Calu3 (cell line): ENCODE measurements around the gene SOX14. TPM values are rescaled to one million over a fixed set of nuclear protein-coding genes. Genes with fewer than 3 reads are reported as not detected.

ENCODE experiments used
- Bru-seq: library from RNA; stranded (reverse); fragments of 400-500 nt; gene quantifications from one replicate; lab custom pipeline; 2021; lab: Mats Ljungman, UMichigan
- BruChase-seq, 2 experiments: library from RNA; stranded (reverse); fragments of 400-500 nt; gene quantifications; one replicate each; lab custom pipeline; 2021; lab: Mats Ljungman, UMichigan
- BruUV-seq: library from RNA; stranded (reverse); fragments of 400-500 nt; replicated peaks from 2 replicates; lab custom pipeline; 2021; lab: Mats Ljungman, UMichigan
- CTCF ChIA-PET: fragments of 300-600 bp; sonication (Branson Sonifier 250); formaldehyde crosslinking; loops from one replicate; lab custom pipeline; 2022; ENCODE audit warnings: antibody characterized with exemption; lab: Charles Lee
- DNase-seq: peaks from one replicate; pipeline ENCODE4 v3.0.0; 2022
- H3K27ac Mint-ChIP-seq: one replicate; pipeline ENCODE4 v1.8.0; 2022; ENCODE audit warnings: mixed read lengths; ENCODE audit not compliant: unreplicated experiment
- H3K27me3 Mint-ChIP-seq: one replicate; pipeline ENCODE4 v1.8.0; 2022; ENCODE audit warnings: mixed read lengths; ENCODE audit not compliant: unreplicated experiment
- H3K36me3 Mint-ChIP-seq: one replicate; pipeline ENCODE4 v1.8.0; 2022; ENCODE audit warnings: mild to moderate bottlenecking, moderate library complexity, mixed read lengths; ENCODE audit not compliant: insufficient read depth, unreplicated experiment
- H3K4me1 Mint-ChIP-seq: one replicate; pipeline ENCODE4 v1.8.0; 2022; ENCODE audit warnings: mild to moderate bottlenecking, low read depth, mixed read lengths; ENCODE audit not compliant: unreplicated experiment
- H3K4me3 Mint-ChIP-seq: one replicate; pipeline ENCODE4 v1.8.0; 2022; ENCODE audit warnings: mild to moderate bottlenecking, low read depth, moderate library complexity, mixed read lengths; ENCODE audit not compliant: unreplicated experiment
- H3K9me3 Mint-ChIP-seq: one replicate; pipeline ENCODE4 v1.8.0; 2022; ENCODE audit warnings: low read depth, mixed read lengths; ENCODE audit not compliant: unreplicated experiment
- intact Hi-C: fragments of 100-400 bp; cut with micrococcal nuclease; formaldehyde crosslinking; loops from one replicate; pipeline ENCODE4 v1.10.0; 2022; ENCODE audit not compliant: unreplicated experiment
- long read RNA-seq: library from polyadenylated mRNA; stranded (forward); transcript quantifications from one replicate; pipeline ENCODE4 v2.0.0, GENCODE V29; 2022
- total RNA-seq: library from RNA; stranded (reverse); gene quantifications from 2 replicates; pipeline ENCODE4 v1.2.3, GENCODE V29; 2022
- TF ChIP-seq, protein P1 (sequence below): fragments of 200-600 bp; IDR thresholded peaks from one replicate; pipeline ENCODE4 v1.8.0; 2022; ENCODE audit warnings: antibody characterized with exemption; ENCODE audit not compliant: unreplicated experiment

Gene SOX14
- total RNA-seq (not detected in 2 replicates), Bru-seq, nascent RNA (not detected), BruChase-seq, experiment 1, labeled RNA remaining after a 6-hour chase (not detected), BruChase-seq, experiment 2, labeled RNA remaining after a 2-hour chase (not detected)
- long read RNA-seq, result 0 reads

DNA sequence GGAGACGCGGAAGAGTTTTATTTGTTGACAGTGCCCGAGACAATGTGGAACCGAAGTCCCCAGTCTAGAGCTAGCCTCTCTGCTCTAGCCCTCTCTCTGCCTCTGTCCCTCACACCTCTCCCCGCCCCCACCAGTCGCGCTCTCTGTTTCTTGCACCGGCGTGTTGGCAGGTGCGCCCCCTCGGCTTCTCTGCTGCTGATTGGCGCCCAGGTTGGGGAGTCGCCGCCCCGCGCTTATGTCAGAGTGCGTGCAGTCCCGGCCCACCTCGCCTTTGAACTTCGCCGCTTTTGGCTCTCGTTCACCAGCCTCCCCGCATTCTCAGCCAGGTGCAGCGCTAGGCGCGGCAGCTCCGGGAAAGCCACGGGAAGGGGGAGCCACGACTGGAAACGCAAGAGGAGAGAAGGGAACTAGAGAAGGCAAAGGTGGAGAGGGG is at the start of gene SOX14:
SOX14 (plus strand) TSS at position 315 of the 433 bp plus-strand sequence. CDS start 470 bp downstream, outside the sequence.
- CTCF ChIA-PET, result interaction anchor here (0.7 kb wide), 1 partner anchor 753 kb away, joined by 3 read pairs; no protein-coding TSS in a partner anchor
- Mint-ChIP-seq H3K36me3 (peaks cover 13% of the 10 kb centered on the region), H3K9me3 (peaks cover 10% of the 10 kb centered on the region), H3K4me1 (peaks cover 8% of the 10 kb centered on the region), H3K27ac (peak within 1 kb of the TSS; percentile 19), H3K4me3 (peak within 1 kb of the TSS; percentile 81), H3K27me3 (peaks cover 89% of the 10 kb centered on the region)
- intact Hi-C loops, result no loop called here
- TF ChIP-seq, protein P1, sequence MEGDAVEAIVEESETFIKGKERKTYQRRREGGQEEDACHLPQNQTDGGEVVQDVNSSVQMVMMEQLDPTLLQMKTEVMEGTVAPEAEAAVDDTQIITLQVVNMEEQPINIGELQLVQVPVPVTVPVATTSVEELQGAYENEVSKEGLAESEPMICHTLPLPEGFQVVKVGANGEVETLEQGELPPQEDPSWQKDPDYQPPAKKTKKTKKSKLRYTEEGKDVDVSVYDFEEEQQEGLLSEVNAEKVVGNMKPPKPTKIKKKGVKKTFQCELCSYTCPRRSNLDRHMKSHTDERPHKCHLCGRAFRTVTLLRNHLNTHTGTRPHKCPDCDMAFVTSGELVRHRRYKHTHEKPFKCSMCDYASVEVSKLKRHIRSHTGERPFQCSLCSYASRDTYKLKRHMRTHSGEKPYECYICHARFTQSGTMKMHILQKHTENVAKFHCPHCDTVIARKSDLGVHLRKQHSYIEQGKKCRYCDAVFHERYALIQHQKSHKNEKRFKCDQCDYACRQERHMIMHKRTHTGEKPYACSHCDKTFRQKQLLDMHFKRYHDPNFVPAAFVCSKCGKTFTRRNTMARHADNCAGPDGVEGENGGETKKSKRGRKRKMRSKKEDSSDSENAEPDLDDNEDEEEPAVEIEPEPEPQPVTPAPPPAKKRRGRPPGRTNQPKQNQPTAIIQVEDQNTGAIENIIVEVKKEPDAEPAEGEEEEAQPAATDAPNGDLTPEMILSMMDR, result no peak
- peak; percentile 80 for DNase-seq
- no TSS peak for BruUV-seq

DNA sequence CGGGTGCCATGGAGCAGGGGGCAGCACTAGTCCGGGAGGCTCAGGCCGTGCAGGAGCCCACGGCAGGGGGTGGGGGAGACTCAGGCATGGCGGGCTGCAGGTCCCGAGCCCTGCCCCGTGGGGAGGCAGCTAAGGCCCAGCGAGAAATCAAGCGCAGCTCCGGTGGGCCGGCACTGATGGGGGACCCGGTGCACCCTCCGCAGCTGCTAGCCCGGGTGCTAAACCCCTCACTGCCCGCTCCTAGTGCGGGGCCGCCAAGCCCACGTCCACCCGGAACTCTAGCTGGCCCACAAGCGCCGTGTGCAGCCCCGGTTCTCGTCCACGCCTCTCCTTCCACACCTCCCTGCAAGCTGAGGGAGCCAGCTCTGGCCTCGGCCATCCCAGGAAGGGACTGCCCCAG is 49.6 kb upstream of the SOX14 start:
- no peak overlapping the region for H3K27ac Mint-ChIP-seq
- no peaks in the 10 kb centered on the region for H3K4me1 Mint-ChIP-seq
- no TSS peak for BruUV-seq
- H3K27me3 Mint-ChIP-seq, result no peaks in the 10 kb centered on the region
- H3K36me3 Mint-ChIP-seq, result no peaks in the 10 kb centered on the region
- intact Hi-C loops, result no loop called here
- CTCF ChIA-PET, result no interaction called here
- H3K9me3 Mint-ChIP-seq, result peaks cover 7% of the 10 kb centered on the region
- DNase-seq, result no peak
- TF ChIP-seq, protein P1, result no peak
- no peak overlapping the region for H3K4me3 Mint-ChIP-seq

DNA sequence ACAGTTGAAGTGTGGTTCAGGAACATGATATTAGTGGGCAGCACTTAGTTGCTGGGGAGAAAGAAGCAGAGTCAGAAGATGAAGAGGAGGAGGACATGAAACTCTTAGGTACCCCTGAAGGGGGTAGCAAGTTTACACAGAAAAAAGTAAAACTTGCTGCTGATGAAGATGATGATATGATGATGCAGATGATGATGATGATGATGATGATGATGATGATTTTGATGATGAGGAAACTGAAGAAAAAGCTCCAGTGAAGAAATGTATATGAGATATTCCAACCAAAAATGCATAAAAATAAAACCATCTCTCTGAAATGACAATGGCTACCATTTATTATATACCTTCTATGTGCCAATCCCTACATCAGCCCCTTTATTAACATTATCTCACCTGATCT is 39.9 kb upstream of the SOX14 start:
- Mint-ChIP-seq H3K27me3 (no peaks in the 10 kb centered on the region), H3K27ac (no peak overlapping the region), H3K36me3 (no peaks in the 10 kb centered on the region), H3K9me3 (peaks cover 18% of the 10 kb centered on the region), H3K4me1 (no peaks in the 10 kb centered on the region), H3K4me3 (no peak overlapping the region)
- no peak for DNase-seq
- CTCF ChIA-PET, result no interaction called here
- BruUV-seq, result no TSS peak
- TF ChIP-seq, protein P1, result no peak
- intact Hi-C loops, result no loop called here

DNA sequence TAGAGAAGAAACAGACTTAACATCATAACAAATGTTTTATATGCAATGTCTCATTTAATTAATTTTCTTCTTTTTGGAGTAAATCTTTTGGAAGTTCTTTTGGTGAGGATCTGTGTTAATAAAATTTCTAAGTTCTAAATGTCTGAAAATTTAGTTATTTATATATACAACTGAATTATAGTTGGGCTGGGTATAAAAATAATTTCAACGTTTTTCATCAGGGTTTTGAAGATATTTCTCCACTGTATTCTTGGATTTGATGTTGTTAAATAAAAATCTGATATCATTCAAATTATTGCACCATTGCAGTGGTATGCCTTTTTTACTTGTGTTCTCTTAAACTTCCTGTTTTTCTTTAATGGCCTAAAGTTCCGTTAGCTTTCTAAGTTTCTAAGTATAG is 26.9 kb upstream of the SOX14 start:
- no peak overlapping the region for H3K27ac Mint-ChIP-seq
- H3K27me3 Mint-ChIP-seq, result no peaks in the 10 kb centered on the region
- CTCF ChIA-PET, result no interaction called here
- TF ChIP-seq, protein P1, result no peak
- H3K4me1 Mint-ChIP-seq, result no peaks in the 10 kb centered on the region
- H3K9me3 Mint-ChIP-seq, result peaks cover 18% of the 10 kb centered on the region
- intact Hi-C loops, result no loop called here
- no peaks in the 10 kb centered on the region for H3K36me3 Mint-ChIP-seq
- BruUV-seq, result no TSS peak
- no peak overlapping the region for H3K4me3 Mint-ChIP-seq
- no peak for DNase-seq
